ENCODE data around the gene JPH4. TPM values are rescaled to one million over a fixed set of nuclear protein-coding genes. Genes with fewer than 3 reads are reported as not detected.

JPH4 gene
- polyA plus RNA-seq, 1 donor (not counting 4 experiments of a cell fraction or from before 2014, with no cell fraction given), result 0.01 TPM

- Histone ChIP-seq H3K9me1 (ENCODE audit: control insufficient read depth, extremely low read depth, insufficient read depth, low read length) (no peaks in the 10 kb centered on the region), H3K9ac (ENCODE audit: control insufficient read depth, extremely low read depth, insufficient read depth, low read length) (no peak overlapping the region), H2AFZ (ENCODE audit: control insufficient read depth, low read length) (no peak overlapping the region), H3K9me3 (ENCODE audit: control insufficient read depth, low read depth, low read length) (no peaks in the 10 kb centered on the region), H3K27me3 (ENCODE audit: control insufficient read depth, extremely low read depth, insufficient read depth, low read length) (no peaks in the 10 kb centered on the region), H3K79me2 (ENCODE audit: control insufficient read depth, insufficient read depth, low read length) (no peaks in the 10 kb centered on the region), H4K20me1 (ENCODE audit: control insufficient read depth, extremely low read depth, insufficient read depth, low read length) (no peaks in the 10 kb centered on the region), H3K27ac (ENCODE audit: control insufficient read depth, insufficient read depth, low read length) (no peak overlapping the region), H3K36me3 (ENCODE audit: control insufficient read depth in 2 of 2, extremely low read depth in 1 of 2, insufficient read depth in 2 of 2, low read length in 2 of 2) (no peaks in the 10 kb centered on the region), H3K4me1 (ENCODE audit: control insufficient read depth, extremely low read depth, insufficient read depth, low read length) (no peaks in the 10 kb centered on the region), H3K4me2 (ENCODE audit: control insufficient read depth, extremely low read depth, insufficient read depth, low read depth, low read length) (no peak overlapping the region), H3K4me3 (ENCODE audit: control insufficient read depth in 2 of 3, extremely low read depth in 1 of 3, insufficient read depth in 2 of 3, low read depth in 1 of 3, low read length in 3 of 3) (no peak overlapping the region)
- no peak for TF ChIP-seq EZH2 (IDR thresholded peaks at IDR 0.05; ENCODE audit: low read length)
- TF ChIP-seq, protein P1, sequence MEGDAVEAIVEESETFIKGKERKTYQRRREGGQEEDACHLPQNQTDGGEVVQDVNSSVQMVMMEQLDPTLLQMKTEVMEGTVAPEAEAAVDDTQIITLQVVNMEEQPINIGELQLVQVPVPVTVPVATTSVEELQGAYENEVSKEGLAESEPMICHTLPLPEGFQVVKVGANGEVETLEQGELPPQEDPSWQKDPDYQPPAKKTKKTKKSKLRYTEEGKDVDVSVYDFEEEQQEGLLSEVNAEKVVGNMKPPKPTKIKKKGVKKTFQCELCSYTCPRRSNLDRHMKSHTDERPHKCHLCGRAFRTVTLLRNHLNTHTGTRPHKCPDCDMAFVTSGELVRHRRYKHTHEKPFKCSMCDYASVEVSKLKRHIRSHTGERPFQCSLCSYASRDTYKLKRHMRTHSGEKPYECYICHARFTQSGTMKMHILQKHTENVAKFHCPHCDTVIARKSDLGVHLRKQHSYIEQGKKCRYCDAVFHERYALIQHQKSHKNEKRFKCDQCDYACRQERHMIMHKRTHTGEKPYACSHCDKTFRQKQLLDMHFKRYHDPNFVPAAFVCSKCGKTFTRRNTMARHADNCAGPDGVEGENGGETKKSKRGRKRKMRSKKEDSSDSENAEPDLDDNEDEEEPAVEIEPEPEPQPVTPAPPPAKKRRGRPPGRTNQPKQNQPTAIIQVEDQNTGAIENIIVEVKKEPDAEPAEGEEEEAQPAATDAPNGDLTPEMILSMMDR (optimal IDR thresholded peaks at IDR 0.05 in 1 of 3, IDR thresholded peaks at IDR 0.05 in 1 of 3, conservative IDR thresholded peaks at IDR 0.05 in 1 of 3; ENCODE audit: extremely low read depth in 1 of 3, insufficient read depth in 2 of 3, low read length in 3 of 3), result no peak
- dilution Hi-C loops (cut with MboI; ENCODE audit: extremely low pct_ligation_motif_present, low sequenced_read_pairs), result no loop called here
- DNase-seq (ENCODE audit: low read depth, low spot score) (no peak), FAIRE-seq (no peak)
Observed at GRCh38 chr14:23601424-23601823, 22.8 kb upstream of the JPH4 start.

DNA sequence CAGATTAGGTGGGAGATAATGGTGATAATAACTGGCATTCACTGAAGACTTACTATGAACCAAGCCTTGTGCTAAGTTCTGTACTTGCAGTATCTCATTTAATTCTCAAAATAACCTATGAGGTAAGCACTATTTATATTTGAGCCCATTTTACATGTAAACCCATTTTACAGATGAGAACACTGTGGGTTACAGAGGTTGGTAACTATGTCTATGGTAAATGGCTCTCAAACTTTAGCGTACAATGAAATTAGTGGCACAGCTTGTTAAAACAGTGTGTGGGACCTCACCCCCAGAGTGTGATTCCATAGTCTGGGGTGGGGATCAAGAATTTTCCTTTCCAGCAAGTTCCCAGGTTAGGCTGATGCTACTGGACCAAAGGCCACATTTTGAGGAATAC, 22.2 kb upstream of the JPH4 start:
- Histone ChIP-seq H3K9me3 (ENCODE audit: control insufficient read depth, low read depth, low read length) (no peaks in the 10 kb centered on the region), H3K27me3 (ENCODE audit: control insufficient read depth, extremely low read depth, insufficient read depth, low read length) (no peaks in the 10 kb centered on the region), H3K36me3 (ENCODE audit: control insufficient read depth in 2 of 2, extremely low read depth in 1 of 2, insufficient read depth in 2 of 2, low read length in 2 of 2) (no peaks in the 10 kb centered on the region), H3K4me3 (ENCODE audit: control insufficient read depth in 2 of 3, extremely low read depth in 1 of 3, insufficient read depth in 2 of 3, low read depth in 1 of 3, low read length in 3 of 3) (no peak overlapping the region), H3K9me1 (ENCODE audit: control insufficient read depth, extremely low read depth, insufficient read depth, low read length) (no peaks in the 10 kb centered on the region), H3K9ac (ENCODE audit: control insufficient read depth, extremely low read depth, insufficient read depth, low read length) (no peak overlapping the region), H3K79me2 (ENCODE audit: control insufficient read depth, insufficient read depth, low read length) (no peaks in the 10 kb centered on the region), H4K20me1 (ENCODE audit: control insufficient read depth, extremely low read depth, insufficient read depth, low read length) (no peaks in the 10 kb centered on the region), H2AFZ (ENCODE audit: control insufficient read depth, low read length) (no peak overlapping the region), H3K27ac (ENCODE audit: control insufficient read depth, insufficient read depth, low read length) (no peak overlapping the region), H3K4me1 (ENCODE audit: control insufficient read depth, extremely low read depth, insufficient read depth, low read length) (no peaks in the 10 kb centered on the region), H3K4me2 (ENCODE audit: control insufficient read depth, extremely low read depth, insufficient read depth, low read depth, low read length) (no peak overlapping the region)
- TF ChIP-seq, protein P1 (optimal IDR thresholded peaks at IDR 0.05 in 1 of 3, IDR thresholded peaks at IDR 0.05 in 1 of 3, conservative IDR thresholded peaks at IDR 0.05 in 1 of 3; ENCODE audit: extremely low read depth in 1 of 3, insufficient read depth in 2 of 3, low read length in 3 of 3), result no peak
- TF ChIP-seq EZH2 (IDR thresholded peaks at IDR 0.05; ENCODE audit: low read length), result no peak
- no peak for FAIRE-seq
- dilution Hi-C loops (cut with MboI; ENCODE audit: extremely low pct_ligation_motif_present, low sequenced_read_pairs), result no loop called here
- no peak for DNase-seq (ENCODE audit: low read depth, low spot score)

All from keratinocyte (primary cell).